Measurements from ENCODE around the gene ZRANB3. TPM values are rescaled to one million over a fixed set of nuclear protein-coding genes. Genes with fewer than 3 reads are reported as not detected.

ZRANB3 gene
- polyA plus RNA-seq, 1 donor (not counting 4 experiments of a cell fraction or from before 2014, with no cell fraction given) = 10.6 TPM

DNA sequence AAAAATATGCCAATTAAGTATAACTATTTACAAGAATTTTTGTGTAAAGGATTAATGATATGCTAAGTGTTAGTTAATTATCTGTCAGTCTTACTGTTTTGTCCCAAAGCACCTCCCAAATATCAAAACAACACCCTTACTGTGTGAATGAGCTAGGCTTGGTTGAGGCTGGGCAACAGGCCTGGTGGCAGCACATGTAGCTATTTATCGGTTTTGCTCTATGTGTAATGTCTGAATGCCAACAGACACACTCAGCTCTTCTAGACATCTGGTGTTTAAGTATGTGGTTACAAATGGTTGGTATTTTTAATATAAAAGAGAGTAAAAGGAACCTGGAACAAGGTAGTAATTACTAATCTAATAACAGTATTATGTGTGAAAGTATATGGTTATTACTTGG lies 303.6 kb downstream of the ZRANB3 start:
- no peaks in the 10 kb centered on the region for H3K9me1 ChIP-seq (ENCODE audit: control insufficient read depth, extremely low read depth, insufficient read depth, low read length)
- dilution Hi-C loops (cut with MboI; ENCODE audit: extremely low pct_ligation_motif_present, low sequenced_read_pairs) = no loop called here
- no peak overlapping the region for H2AFZ ChIP-seq (ENCODE audit: control insufficient read depth, low read length)
- no peak for DNase-seq (ENCODE audit: low read depth, low spot score)
- TF ChIP-seq, protein P1, sequence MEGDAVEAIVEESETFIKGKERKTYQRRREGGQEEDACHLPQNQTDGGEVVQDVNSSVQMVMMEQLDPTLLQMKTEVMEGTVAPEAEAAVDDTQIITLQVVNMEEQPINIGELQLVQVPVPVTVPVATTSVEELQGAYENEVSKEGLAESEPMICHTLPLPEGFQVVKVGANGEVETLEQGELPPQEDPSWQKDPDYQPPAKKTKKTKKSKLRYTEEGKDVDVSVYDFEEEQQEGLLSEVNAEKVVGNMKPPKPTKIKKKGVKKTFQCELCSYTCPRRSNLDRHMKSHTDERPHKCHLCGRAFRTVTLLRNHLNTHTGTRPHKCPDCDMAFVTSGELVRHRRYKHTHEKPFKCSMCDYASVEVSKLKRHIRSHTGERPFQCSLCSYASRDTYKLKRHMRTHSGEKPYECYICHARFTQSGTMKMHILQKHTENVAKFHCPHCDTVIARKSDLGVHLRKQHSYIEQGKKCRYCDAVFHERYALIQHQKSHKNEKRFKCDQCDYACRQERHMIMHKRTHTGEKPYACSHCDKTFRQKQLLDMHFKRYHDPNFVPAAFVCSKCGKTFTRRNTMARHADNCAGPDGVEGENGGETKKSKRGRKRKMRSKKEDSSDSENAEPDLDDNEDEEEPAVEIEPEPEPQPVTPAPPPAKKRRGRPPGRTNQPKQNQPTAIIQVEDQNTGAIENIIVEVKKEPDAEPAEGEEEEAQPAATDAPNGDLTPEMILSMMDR (optimal IDR thresholded peaks at IDR 0.05 in 1 of 3, IDR thresholded peaks at IDR 0.05 in 1 of 3, conservative IDR thresholded peaks at IDR 0.05 in 1 of 3; ENCODE audit: extremely low read depth in 1 of 3, insufficient read depth in 2 of 3, low read length in 3 of 3) = no peak
- TF ChIP-seq EZH2 (IDR thresholded peaks at IDR 0.05; ENCODE audit: low read length) = no peak
- no peak for FAIRE-seq
- no peak overlapping the region for H3K9ac ChIP-seq (ENCODE audit: control insufficient read depth, extremely low read depth, insufficient read depth, low read length)
- H3K27me3 ChIP-seq (ENCODE audit: control insufficient read depth, extremely low read depth, insufficient read depth, low read length) = no peaks in the 10 kb centered on the region
- no peaks in the 10 kb centered on the region for H3K79me2 ChIP-seq (ENCODE audit: control insufficient read depth, insufficient read depth, low read length)
- no peak overlapping the region for H3K4me3 ChIP-seq (ENCODE audit: control insufficient read depth in 2 of 3, extremely low read depth in 1 of 3, insufficient read depth in 2 of 3, low read depth in 1 of 3, low read length in 3 of 3)
- no peaks in the 10 kb centered on the region for H3K36me3 ChIP-seq (ENCODE audit: control insufficient read depth in 2 of 2, extremely low read depth in 1 of 2, insufficient read depth in 2 of 2, low read length in 2 of 2)
- no peaks in the 10 kb centered on the region for H3K9me3 ChIP-seq (ENCODE audit: control insufficient read depth, low read depth, low read length)
- no peak overlapping the region for H3K27ac ChIP-seq (ENCODE audit: control insufficient read depth, insufficient read depth, low read length)
- H4K20me1 ChIP-seq (ENCODE audit: control insufficient read depth, extremely low read depth, insufficient read depth, low read length) = no peaks in the 10 kb centered on the region
- no peak overlapping the region for H3K4me2 ChIP-seq (ENCODE audit: control insufficient read depth, extremely low read depth, insufficient read depth, low read depth, low read length)
- H3K4me1 ChIP-seq (ENCODE audit: control insufficient read depth, extremely low read depth, insufficient read depth, low read length) = no peaks in the 10 kb centered on the region

DNA sequence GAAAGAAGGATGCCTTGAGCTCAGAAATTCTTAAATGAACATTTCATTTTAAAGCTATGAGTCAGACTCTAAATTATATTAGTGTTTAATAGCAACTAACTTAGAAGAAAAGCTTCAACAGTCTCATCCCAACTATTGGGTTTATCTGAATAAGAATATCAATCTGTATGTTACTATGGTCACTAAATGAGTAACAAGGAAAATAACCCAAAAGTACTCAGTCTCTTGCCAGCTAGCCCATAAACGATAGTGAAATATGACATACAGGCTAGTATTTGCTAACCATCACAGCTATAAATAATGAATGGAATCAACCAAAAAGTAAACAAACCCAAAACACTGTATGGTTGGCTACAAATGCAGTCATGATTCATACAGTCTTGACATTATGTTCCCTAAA lies 304.1 kb downstream of the ZRANB3 start:
- no peak overlapping the region for H2AFZ ChIP-seq (ENCODE audit: control insufficient read depth, low read length)
- no peak overlapping the region for H3K27ac ChIP-seq (ENCODE audit: control insufficient read depth, insufficient read depth, low read length)
- H3K4me1 ChIP-seq (ENCODE audit: control insufficient read depth, extremely low read depth, insufficient read depth, low read length) = no peaks in the 10 kb centered on the region
- no peaks in the 10 kb centered on the region for H3K27me3 ChIP-seq (ENCODE audit: control insufficient read depth, extremely low read depth, insufficient read depth, low read length)
- no peaks in the 10 kb centered on the region for H3K9me1 ChIP-seq (ENCODE audit: control insufficient read depth, extremely low read depth, insufficient read depth, low read length)
- H4K20me1 ChIP-seq (ENCODE audit: control insufficient read depth, extremely low read depth, insufficient read depth, low read length) = no peaks in the 10 kb centered on the region
- no peak overlapping the region for H3K9ac ChIP-seq (ENCODE audit: control insufficient read depth, extremely low read depth, insufficient read depth, low read length)
- no peaks in the 10 kb centered on the region for H3K9me3 ChIP-seq (ENCODE audit: control insufficient read depth, low read depth, low read length)
- peak; percentile 46 for FAIRE-seq
- no peaks in the 10 kb centered on the region for H3K79me2 ChIP-seq (ENCODE audit: control insufficient read depth, insufficient read depth, low read length)
- TF ChIP-seq, protein P1 (optimal IDR thresholded peaks at IDR 0.05 in 1 of 3, IDR thresholded peaks at IDR 0.05 in 1 of 3, conservative IDR thresholded peaks at IDR 0.05 in 1 of 3; ENCODE audit: extremely low read depth in 1 of 3, insufficient read depth in 2 of 3, low read length in 3 of 3) = no peak
- no peak for TF ChIP-seq EZH2 (IDR thresholded peaks at IDR 0.05; ENCODE audit: low read length)
- H3K4me2 ChIP-seq (ENCODE audit: control insufficient read depth, extremely low read depth, insufficient read depth, low read depth, low read length) = no peak overlapping the region
- dilution Hi-C loops (cut with MboI; ENCODE audit: extremely low pct_ligation_motif_present, low sequenced_read_pairs) = no loop called here
- no peak overlapping the region for H3K4me3 ChIP-seq (ENCODE audit: control insufficient read depth in 2 of 3, extremely low read depth in 1 of 3, insufficient read depth in 2 of 3, low read depth in 1 of 3, low read length in 3 of 3)
- H3K36me3 ChIP-seq (ENCODE audit: control insufficient read depth in 2 of 2, extremely low read depth in 1 of 2, insufficient read depth in 2 of 2, low read length in 2 of 2) = no peaks in the 10 kb centered on the region
- no peak for DNase-seq (ENCODE audit: low read depth, low spot score)
